ENCODE data around the gene TAAR1.

DNA sequence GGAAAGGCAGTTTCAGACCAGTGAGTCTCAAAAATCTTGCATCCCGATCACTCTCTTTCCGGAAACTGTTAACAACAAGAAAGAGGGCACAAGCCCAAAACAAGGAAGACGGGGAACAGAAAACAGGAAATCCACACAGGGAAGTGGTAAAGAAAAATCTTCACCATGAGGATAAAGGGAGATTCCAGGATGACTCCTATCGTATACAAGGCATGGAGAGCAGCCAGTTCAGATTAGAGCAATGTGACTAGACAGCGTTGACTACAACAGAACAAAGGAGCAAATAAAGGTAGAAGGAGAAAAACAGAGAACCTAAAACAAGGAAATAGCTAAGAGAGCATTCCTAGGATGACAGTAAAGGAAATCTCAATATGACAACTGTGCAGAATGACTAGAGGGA, 28.3 kb upstream of the TAAR1 start:
- TF ChIP-seq, protein P1, sequence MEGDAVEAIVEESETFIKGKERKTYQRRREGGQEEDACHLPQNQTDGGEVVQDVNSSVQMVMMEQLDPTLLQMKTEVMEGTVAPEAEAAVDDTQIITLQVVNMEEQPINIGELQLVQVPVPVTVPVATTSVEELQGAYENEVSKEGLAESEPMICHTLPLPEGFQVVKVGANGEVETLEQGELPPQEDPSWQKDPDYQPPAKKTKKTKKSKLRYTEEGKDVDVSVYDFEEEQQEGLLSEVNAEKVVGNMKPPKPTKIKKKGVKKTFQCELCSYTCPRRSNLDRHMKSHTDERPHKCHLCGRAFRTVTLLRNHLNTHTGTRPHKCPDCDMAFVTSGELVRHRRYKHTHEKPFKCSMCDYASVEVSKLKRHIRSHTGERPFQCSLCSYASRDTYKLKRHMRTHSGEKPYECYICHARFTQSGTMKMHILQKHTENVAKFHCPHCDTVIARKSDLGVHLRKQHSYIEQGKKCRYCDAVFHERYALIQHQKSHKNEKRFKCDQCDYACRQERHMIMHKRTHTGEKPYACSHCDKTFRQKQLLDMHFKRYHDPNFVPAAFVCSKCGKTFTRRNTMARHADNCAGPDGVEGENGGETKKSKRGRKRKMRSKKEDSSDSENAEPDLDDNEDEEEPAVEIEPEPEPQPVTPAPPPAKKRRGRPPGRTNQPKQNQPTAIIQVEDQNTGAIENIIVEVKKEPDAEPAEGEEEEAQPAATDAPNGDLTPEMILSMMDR (IDR thresholded peaks at IDR 0.05), result no peak
- TF ChIP-seq POLR2A (IDR thresholded peaks at IDR 0.05), result no peak

Data from uterus (tissue), 2 donors.